Sigmoid colon (tissue), 4 donors: ENCODE results near the gene ZAP70.

Experiments
- CTCF ChIP-seq, 4 experiments: fragments of 450-650 bp in 3 of 4; fragments of 200-600 bp in 1 of 4; IDR thresholded peaks; one replicate each; pipeline ENCODE4 v1.5.1; 2016 to 2019; ENCODE audit warnings: antibody characterized with exemption in 4 of 4, mild to moderate bottlenecking in 3 of 4, moderate library complexity in 2 of 4
- POLR2AphosphoS5 ChIP-seq, 4 donors: sonication (generic); formaldehyde crosslinking; IDR thresholded peaks; one replicate each; pipeline ENCODE4 v1.6.1; 2017; ENCODE audit warnings: antibody characterized with exemption in 4 of 4

- no peak for TF ChIP-seq CTCF (IDR thresholded peaks at IDR 0.05)
- no peak for TF ChIP-seq POLR2AphosphoS5 (IDR thresholded peaks at IDR 0.05)
Measured at GRCh38 chr2:97761192-97761591, 47.8 kb downstream of the ZAP70 start.
